WERI-Rb-1 (cell line): ENCODE measurements around the gene GPR148.
"Not testable (repeated sequence)": the region's sequence is repeated elsewhere in the genome, so short reads cannot be mapped to it uniquely, and the experiment has no call there.

Source experiments
- DNase-seq: peaks from one replicate; pipeline ENCODE4 v3.0.0-alpha.2; 2020
- H3K27ac ChIP-seq: fragments of 250-450 bp; sonication (Bioruptor Pico); 2 replicates; pipeline ENCODE4 v1.5.1; 2020; ENCODE audit warnings: mild to moderate bottlenecking, moderate library complexity
- H3K27me3 ChIP-seq: fragments of 250-450 bp; sonication (Bioruptor Pico); 2 replicates; pipeline ENCODE4 v1.5.1; 2021; ENCODE audit warnings: mild to moderate bottlenecking, low read depth, moderate library complexity; ENCODE audit not compliant: insufficient read depth, severe bottlenecking
- H3K36me3 ChIP-seq: fragments of 250-450 bp; sonication (Bioruptor Pico); 2 replicates; pipeline ENCODE4 v1.5.1; 2020; ENCODE audit warnings: mild to moderate bottlenecking, moderate library complexity
- H3K4me3 ChIP-seq: 2 replicates; pipeline ENCODE4 v1.5.1; 2011; ENCODE audit warnings: low read depth, mild to moderate bottlenecking, control low read depth, low read length
- H3K9me3 ChIP-seq: fragments of 250-450 bp; sonication (Bioruptor Pico); 2 replicates; pipeline ENCODE4 v1.5.1; 2021; ENCODE audit warnings: mild to moderate bottlenecking, moderate library complexity; ENCODE audit not compliant: severe bottlenecking
- TF ChIP-seq, protein P1 (sequence below): IDR thresholded peaks from 2 replicates; pipeline ENCODE4 v1.5.1; 2011; ENCODE audit warnings: low read depth, mild to moderate bottlenecking, control low read depth, inconsistent platforms, low read length

GPR148 gene

DNA sequence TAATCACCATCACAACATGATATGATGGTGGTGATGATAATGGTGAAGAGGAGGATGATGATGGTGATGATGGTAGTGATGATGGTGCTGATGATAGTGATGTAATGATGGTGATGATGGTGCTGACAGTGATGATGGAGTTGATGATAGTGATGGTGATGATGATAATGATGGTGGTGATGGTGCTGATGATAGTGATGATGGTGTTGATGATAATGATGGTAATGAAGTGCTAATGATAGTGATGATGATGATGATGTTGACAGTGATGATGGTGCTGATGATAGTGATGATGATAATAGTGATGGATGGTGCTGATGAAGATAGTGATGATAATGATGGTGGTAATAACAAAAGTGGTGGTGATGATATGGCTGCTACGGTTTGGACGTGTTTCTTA, 4.4 kb upstream of the GPR148 start:
- DNase-seq, result no peak
- Histone ChIP-seq H3K27me3 (no peaks in the 10 kb centered on the region), H3K4me3 (no peak overlapping the region), H3K27ac (no peak overlapping the region), H3K9me3 (no peaks in the 10 kb centered on the region), H3K36me3 (no peaks in the 10 kb centered on the region)
- TF ChIP-seq, protein P1, sequence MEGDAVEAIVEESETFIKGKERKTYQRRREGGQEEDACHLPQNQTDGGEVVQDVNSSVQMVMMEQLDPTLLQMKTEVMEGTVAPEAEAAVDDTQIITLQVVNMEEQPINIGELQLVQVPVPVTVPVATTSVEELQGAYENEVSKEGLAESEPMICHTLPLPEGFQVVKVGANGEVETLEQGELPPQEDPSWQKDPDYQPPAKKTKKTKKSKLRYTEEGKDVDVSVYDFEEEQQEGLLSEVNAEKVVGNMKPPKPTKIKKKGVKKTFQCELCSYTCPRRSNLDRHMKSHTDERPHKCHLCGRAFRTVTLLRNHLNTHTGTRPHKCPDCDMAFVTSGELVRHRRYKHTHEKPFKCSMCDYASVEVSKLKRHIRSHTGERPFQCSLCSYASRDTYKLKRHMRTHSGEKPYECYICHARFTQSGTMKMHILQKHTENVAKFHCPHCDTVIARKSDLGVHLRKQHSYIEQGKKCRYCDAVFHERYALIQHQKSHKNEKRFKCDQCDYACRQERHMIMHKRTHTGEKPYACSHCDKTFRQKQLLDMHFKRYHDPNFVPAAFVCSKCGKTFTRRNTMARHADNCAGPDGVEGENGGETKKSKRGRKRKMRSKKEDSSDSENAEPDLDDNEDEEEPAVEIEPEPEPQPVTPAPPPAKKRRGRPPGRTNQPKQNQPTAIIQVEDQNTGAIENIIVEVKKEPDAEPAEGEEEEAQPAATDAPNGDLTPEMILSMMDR, result no peak

DNA sequence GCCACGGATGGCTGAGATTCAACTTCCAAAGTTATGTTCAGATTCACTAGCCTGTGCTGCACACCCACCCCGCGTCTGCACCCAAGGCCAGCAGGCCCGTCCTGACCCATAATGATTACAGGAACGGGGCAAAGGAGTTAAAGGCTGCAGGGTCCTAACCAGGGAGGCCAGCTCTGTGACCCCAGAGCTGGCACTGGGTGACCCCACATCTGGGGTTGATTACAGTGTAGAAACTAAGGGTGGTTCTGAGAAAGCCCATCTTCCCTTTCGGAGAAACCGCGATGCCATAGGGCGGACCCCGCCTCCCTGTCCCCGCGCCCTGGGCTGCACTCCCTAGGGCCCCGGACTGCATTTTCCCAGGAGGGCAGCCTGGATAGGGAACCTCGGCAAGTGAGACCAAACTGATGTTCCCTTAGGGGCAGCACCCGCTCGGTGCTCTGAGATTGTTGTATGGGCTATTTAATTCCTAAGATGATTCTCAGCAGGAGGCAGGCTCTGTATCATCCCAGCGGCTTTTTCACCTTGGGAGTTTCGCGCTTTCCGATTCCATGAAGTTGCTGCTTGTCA, 2.2 kb upstream of the GPR148 start:
- no peak for DNase-seq
- H3K27me3 ChIP-seq, result no peaks in the 10 kb centered on the region

DNA sequence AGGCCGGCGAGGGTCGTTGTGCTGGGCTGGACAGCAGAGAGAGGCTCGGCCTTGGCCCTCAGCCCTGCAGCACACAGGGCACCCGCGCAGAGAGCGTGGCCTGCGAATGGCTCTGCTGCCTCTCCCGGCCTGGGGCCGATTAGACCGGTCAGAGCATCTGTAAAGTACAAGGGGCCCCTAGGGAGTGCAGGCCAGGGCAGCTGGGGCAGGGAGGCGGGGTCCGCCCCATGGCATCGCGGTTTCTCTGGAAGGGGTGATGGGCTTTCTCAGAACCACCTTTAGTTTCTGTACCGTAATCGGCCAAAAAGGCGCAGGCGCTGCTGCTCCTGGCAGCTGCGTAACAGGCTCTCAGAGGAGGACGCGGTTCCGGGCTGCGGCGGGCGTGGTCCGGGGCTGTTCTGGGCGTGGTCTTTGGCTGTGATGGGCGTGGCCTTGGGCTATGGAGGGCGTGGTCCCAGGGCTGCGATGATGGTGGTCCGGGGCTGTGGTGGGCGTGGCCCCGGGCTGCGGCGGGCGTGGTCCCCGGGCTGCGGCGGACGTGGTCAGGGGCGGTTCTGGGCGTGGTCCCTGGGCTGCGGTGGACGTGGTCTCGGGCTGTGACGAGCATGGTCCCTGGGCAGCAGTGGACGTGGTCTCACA, 1.5 kb upstream of the GPR148 start:
- H3K27me3 ChIP-seq, result no peaks in the 10 kb centered on the region
- no peaks in the 10 kb centered on the region for H3K9me3 ChIP-seq
- no peaks in the 10 kb centered on the region for H3K36me3 ChIP-seq
- DNase-seq, result peak; percentile 87
- H3K27ac ChIP-seq, result peak overlapping the region; percentile 63
- H3K4me3 ChIP-seq, result peak overlapping the region; percentile 57
- TF ChIP-seq, protein P1, result no peak

More for the DNA sequence above, 2.2 kb upstream of the GPR148 start:
- peak overlapping the region; percentile 63 for H3K27ac ChIP-seq
- no peaks in the 10 kb centered on the region for H3K9me3 ChIP-seq
- H3K4me3 ChIP-seq, result peak overlapping the region; percentile 57
- TF ChIP-seq, protein P1, result no peak
- H3K36me3 ChIP-seq, result no peaks in the 10 kb centered on the region

DNA sequence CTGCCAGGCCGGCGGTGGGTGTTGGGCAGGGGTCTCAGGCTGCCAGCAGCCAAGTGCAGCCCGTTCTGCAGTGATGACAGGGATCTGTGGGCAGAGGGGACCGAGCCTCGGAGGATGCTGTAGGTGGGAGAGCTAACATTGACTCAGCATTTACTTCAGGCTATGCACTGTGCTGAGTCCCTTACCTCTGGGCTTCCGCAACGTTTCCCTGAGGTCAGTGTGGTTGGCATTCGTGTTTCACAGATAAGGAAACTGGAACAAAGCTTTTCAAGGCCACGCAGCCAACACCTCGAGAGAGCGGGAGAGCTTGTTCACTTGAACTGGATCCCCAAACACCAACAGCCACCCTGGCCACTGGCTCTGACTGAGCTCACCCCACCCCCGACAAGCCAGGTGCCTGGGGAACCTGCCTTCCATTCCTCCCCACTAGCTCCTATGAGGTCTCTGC, 839 bp upstream of the GPR148 start:
- H3K27me3 ChIP-seq, result no peaks in the 10 kb centered on the region
- H3K4me3 ChIP-seq, result peak overlapping the region; percentile 38
- no peaks in the 10 kb centered on the region for H3K9me3 ChIP-seq
- H3K36me3 ChIP-seq, result no peaks in the 10 kb centered on the region
- no peak overlapping the region; the same call in 1 of the 2 replicates for H3K27ac ChIP-seq
- TF ChIP-seq, protein P1, result no peak
- DNase-seq, result no peak

DNA sequence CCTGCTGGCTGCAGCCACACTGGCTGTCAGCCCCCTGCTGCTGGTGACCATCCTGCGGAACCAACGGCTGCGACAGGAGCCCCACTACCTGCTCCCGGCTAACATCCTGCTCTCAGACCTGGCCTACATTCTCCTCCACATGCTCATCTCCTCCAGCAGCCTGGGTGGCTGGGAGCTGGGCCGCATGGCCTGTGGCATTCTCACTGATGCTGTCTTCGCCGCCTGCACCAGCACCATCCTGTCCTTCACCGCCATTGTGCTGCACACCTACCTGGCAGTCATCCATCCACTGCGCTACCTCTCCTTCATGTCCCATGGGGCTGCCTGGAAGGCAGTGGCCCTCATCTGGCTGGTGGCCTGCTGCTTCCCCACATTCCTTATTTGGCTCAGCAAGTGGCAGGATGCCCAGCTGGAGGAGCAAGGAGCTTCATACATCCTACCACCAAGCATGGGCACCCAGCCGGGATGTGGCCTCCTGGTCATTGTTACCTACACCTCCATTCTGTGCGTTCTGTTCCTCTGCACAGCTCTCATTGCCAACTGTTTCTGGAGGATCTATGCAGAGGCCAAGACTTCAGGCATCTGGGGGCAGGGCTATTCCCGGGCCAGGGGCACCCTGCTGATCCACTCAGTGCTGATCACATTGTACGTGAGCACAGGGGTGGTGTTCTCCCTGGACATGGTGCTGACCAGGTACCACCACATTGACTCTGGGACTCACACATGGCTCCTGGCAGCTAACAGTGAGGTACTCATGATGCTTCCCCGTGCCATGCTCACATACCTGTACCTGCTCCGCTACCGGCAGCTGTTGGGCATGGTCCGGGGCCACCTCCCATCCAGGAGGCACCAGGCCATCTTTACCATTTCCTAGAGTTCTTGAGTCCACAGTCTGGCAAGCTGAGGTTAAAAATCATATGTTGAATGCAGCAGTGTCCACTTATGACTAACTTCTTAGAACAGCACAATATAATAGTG, 741 bp downstream of the GPR148 start:
- TF ChIP-seq, protein P1, result no peak

DNA sequence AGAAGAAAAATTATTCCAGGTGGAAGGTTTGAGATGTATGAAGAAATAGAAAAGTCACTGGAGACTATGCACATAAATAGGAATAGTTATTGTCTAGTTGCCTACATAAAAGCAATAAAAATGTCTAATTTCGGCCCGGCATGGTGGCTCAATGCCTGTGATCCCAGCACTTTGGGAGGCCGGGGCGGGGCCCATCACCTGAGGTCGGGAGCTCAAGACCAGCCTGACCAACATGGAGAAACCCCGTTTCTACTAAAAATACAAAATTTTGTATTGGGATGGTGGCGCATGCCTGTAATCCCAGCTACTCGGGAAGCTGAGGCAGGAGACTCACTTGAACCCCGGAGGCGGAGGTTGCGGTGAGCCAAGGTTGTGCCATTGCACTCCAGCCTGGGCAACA, 3.4 kb downstream of the GPR148 start:
- DNase-seq, H3K9me3 ChIP-seq, H3K27me3 ChIP-seq, H3K36me3 ChIP-seq, H3K27ac ChIP-seq, H3K4me3 ChIP-seq: not testable (repeated sequence)

More for the DNA sequence above, 741 bp downstream of the GPR148 start:
- H3K27ac ChIP-seq, result no peak overlapping the region
- no peak overlapping the region for H3K4me3 ChIP-seq
- DNase-seq, result no peak
- no peaks in the 10 kb centered on the region for H3K27me3 ChIP-seq
- H3K36me3 ChIP-seq, result no peaks in the 10 kb centered on the region
- H3K9me3 ChIP-seq, result no peaks in the 10 kb centered on the region
